ENCODE data around the gene CDCP2.

- no peak for TF ChIP-seq USF2 (CRISPR knock-in tag; IDR thresholded peaks at IDR 0.05)
- TF ChIP-seq NR3C1 (CRISPR knock-in tag; conservative IDR thresholded peaks at IDR 0.05; ENCODE audit: low read depth) = no peak
- TF ChIP-seq ATF3 (CRISPR knock-in tag; conservative IDR thresholded peaks at IDR 0.05) = no peak
- TF ChIP-seq CTCF (IDR thresholded peaks at IDR 0.05) = no peak
- TF ChIP-seq ZNF512 (CRISPR knock-in tag; IDR thresholded peaks at IDR 0.05; ENCODE audit: borderline replicate concordance) = no peak
- no peak for TF ChIP-seq NR2C2 (CRISPR knock-in tag; IDR thresholded peaks at IDR 0.05)
These were observed 10.8 kb upstream of the CDCP2 start for GRCh38 chr1:54163573-54163972.

Data from WTC11 (cell line).